ENCODE measurements around the gene CD59.

DNA sequence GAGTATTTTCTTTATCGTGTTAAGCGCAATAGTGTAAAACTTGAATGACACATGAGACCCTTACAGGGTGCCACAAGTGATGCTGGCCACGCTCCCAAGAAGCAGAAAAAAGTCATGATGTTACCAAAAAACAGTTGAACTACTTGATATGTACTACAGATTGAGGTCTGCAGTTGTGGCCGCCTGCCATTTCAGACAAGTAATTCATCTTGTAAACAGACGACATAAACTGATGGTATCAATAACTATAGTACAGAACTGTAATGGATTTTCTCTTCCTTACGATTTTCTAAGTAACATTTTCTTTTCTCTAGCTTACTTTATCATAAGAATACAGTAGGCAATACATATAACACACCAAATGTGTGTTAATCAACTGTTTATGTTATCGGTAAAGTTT is 5.5 kb downstream of the CD59 start:
- TF ChIP-seq CTCF (conservative IDR thresholded peaks at IDR 0.05; ENCODE audit: low read depth, low read length) (no peak), EZH2 (IDR thresholded peaks at IDR 0.05; ENCODE audit: borderline replicate concordance, low read depth, low read length, poor library complexity, severe bottlenecking) (no peak)
